ENCODE results near the gene CA5A. TPM values are rescaled to one million over a fixed set of nuclear protein-coding genes. Genes with fewer than 3 reads are reported as not detected.
"Not testable (repeated sequence)": the region's sequence is repeated elsewhere in the genome, so short reads cannot be mapped to it uniquely, and the experiment has no call there.

Gene CA5A
- total RNA-seq, 2 donors from 2014 or later, result not detected

- no peaks in the 10 kb centered on the region for H3K36me3 ChIP-seq
- no peaks in the 10 kb centered on the region for H3K9me3 ChIP-seq
- intact Hi-C loops (cut with DNase I), result no loop called here
- no peak for DNase-seq
- TF ChIP-seq CTCF (IDR thresholded peaks at IDR 0.05), result no peak
- H3K9ac ChIP-seq (ENCODE audit: low read depth in 2 of 2, low read length in 2 of 2), result peak overlapping the region in 1 of 2 donors; percentile 24
- H3K4me1 ChIP-seq, result no peaks in the 10 kb centered on the region
- H3K27ac ChIP-seq, result no peak overlapping the region
- H3K27me3 ChIP-seq, result no peaks in the 10 kb centered on the region
- no peak overlapping the region for H3K4me3 ChIP-seq
These were observed 10.4 kb upstream of the CA5A start for GRCh38 chr16:87946596-87947347.

- intact Hi-C loops (cut with DNase I), result no loop called here
- peak; percentile 75 for DNase-seq
- no peak overlapping the region for H3K27ac ChIP-seq
- H3K9me3 ChIP-seq, result no peaks in the 10 kb centered on the region
- TF ChIP-seq CTCF (IDR thresholded peaks at IDR 0.05), result no peak
- H3K27me3 ChIP-seq, result no peaks in the 10 kb centered on the region
- peak overlapping the region; percentile 54 to 58 for H3K9ac ChIP-seq (ENCODE audit: low read depth in 2 of 2, low read length in 2 of 2)
- H3K4me3 ChIP-seq, result peak overlapping the region; percentile 19
- H3K36me3 ChIP-seq, result no peaks in the 10 kb centered on the region
- no peaks in the 10 kb centered on the region for H3K4me1 ChIP-seq
These were observed 9.2 kb upstream of the CA5A start for GRCh38 chr16:87945351-87946042.

- H3K27me3 ChIP-seq, result no peaks in the 10 kb centered on the region
- no peaks in the 10 kb centered on the region for H3K4me1 ChIP-seq
- H3K4me3 ChIP-seq, result no peak overlapping the region
- no peak overlapping the region for H3K27ac ChIP-seq
- H3K9me3 ChIP-seq, result no peaks in the 10 kb centered on the region
- H3K36me3 ChIP-seq, result no peaks in the 10 kb centered on the region
- DNase-seq, result no peak
- TF ChIP-seq CTCF (IDR thresholded peaks at IDR 0.05), result no peak
- no peak overlapping the region for H3K9ac ChIP-seq (ENCODE audit: low read depth in 2 of 2, low read length in 2 of 2)
- intact Hi-C loops (cut with DNase I), result no loop called here
These were observed 6.4 kb upstream of the CA5A start for GRCh38 chr16:87942680-87943079.

- no peaks in the 10 kb centered on the region for H3K27me3 ChIP-seq
- no peak overlapping the region for H3K27ac ChIP-seq
- H3K9me3 ChIP-seq, result no peaks in the 10 kb centered on the region
- H3K36me3 ChIP-seq, result no peaks in the 10 kb centered on the region
- H3K4me3 ChIP-seq, result no peak overlapping the region
- no peak for DNase-seq
- no peak for TF ChIP-seq CTCF (IDR thresholded peaks at IDR 0.05)
- no peaks in the 10 kb centered on the region for H3K4me1 ChIP-seq
- H3K9ac ChIP-seq (ENCODE audit: low read depth in 2 of 2, low read length in 2 of 2), result no peak overlapping the region
- intact Hi-C loops (cut with DNase I), result no loop called here
These were observed 3.5 kb upstream of the CA5A start for GRCh38 chr16:87939562-87940423.

- no peak for TF ChIP-seq CTCF (IDR thresholded peaks at IDR 0.05)
- Histone ChIP-seq H3K4me3 (no peak overlapping the region), H3K9ac (ENCODE audit: low read depth in 2 of 2, low read length in 2 of 2) (no peak overlapping the region), H3K9me3 (no peaks in the 10 kb centered on the region), H3K4me1 (no peaks in the 10 kb centered on the region), H3K27ac (no peak overlapping the region), H3K27me3 (no peaks in the 10 kb centered on the region), H3K36me3 (no peaks in the 10 kb centered on the region)
- DNase-seq, result no peak
- intact Hi-C loops (cut with DNase I), result no loop called here
These were observed 2.2 kb upstream of the CA5A start for GRCh38 chr16:87938412-87938949.

- H3K27ac ChIP-seq; H3K4me3 ChIP-seq; intact Hi-C loops (cut with DNase I); H3K9me3 ChIP-seq; H3K36me3 ChIP-seq; DNase-seq; H3K4me1 ChIP-seq; H3K27me3 ChIP-seq; H3K9ac ChIP-seq (ENCODE audit: low read depth in 2 of 2, low read length in 2 of 2): not testable (repeated sequence)
These were observed 858 bp upstream of the CA5A start for GRCh38 chr16:87937231-87937542.

GRCh38 chr16:87936016-87936374 lies 334 bp downstream of the CA5A start:
- DNase-seq; H3K27ac ChIP-seq; H3K9ac ChIP-seq (ENCODE audit: low read depth in 2 of 2, low read length in 2 of 2); H3K4me1 ChIP-seq; H3K9me3 ChIP-seq; H3K4me3 ChIP-seq; H3K36me3 ChIP-seq; H3K27me3 ChIP-seq; intact Hi-C loops (cut with DNase I): not testable (repeated sequence)
